ENCODE data around the gene BACH2.

- TF ChIP-seq CTCF (IDR thresholded peaks at IDR 0.05; ENCODE audit: control extremely low read depth in 1 of 3, insufficient read depth in 1 of 3, low read depth in 1 of 3, low read length in 3 of 3) (no peak), CHD2 (IDR thresholded peaks at IDR 0.05; ENCODE audit: low read length) (no peak), EP300 (IDR thresholded peaks at IDR 0.05; ENCODE audit: borderline replicate concordance in 1 of 2, low read depth in 2 of 2, low read length in 2 of 2) (no peak), POLR2A (IDR thresholded peaks at IDR 0.05; ENCODE audit: control extremely low read depth in 1 of 2, low read depth in 2 of 2, low read length in 2 of 2) (no peak), POLR2AphosphoS5 (IDR thresholded peaks at IDR 0.05; ENCODE audit: low read depth, low read length) (no peak), TBP (IDR thresholded peaks at IDR 0.05; ENCODE audit: low read depth, low read length) (no peak), ATF3 (IDR thresholded peaks at IDR 0.05; ENCODE audit: insufficient read depth, low read depth, low read length) (no peak), CREB1 (IDR thresholded peaks at IDR 0.05) (no peak), MAFK (IDR thresholded peaks at IDR 0.05; ENCODE audit: low read depth, low read length) (no peak), SRF (IDR thresholded peaks at IDR 0.05; ENCODE audit: low read depth, low read length) (no peak), HDAC6 (IDR thresholded peaks at IDR 0.05; ENCODE audit: low read depth, low read length) (no peak), ZNF274 (IDR thresholded peaks at IDR 0.05; ENCODE audit: borderline replicate concordance, extremely low read depth, low read length) (no peak), KDM4A (IDR thresholded peaks at IDR 0.05; ENCODE audit: low read depth, low read length, severe bottlenecking) (no peak), CBX5 (IDR thresholded peaks at IDR 0.05; ENCODE audit: low read depth, low read length) (no peak)
Observed at GRCh38 chr6:89965441-89966227, 331.0 kb downstream of the BACH2 start.
